SH-SY5Y (cell line): ENCODE data around the gene ADNP2.

ENCODE experiments used
- GATA2 ChIP-seq: IDR thresholded peaks from 2 replicates; pipeline ENCODE4 v1.6.1; 2011; ENCODE audit warnings: mild to moderate bottlenecking, low read depth, low read length
- GATA3 ChIP-seq: IDR thresholded peaks from 2 replicates; pipeline ENCODE4 v1.6.1; 2011; ENCODE audit warnings: low read depth, mild to moderate bottlenecking, low read length, moderate library complexity

DNA sequence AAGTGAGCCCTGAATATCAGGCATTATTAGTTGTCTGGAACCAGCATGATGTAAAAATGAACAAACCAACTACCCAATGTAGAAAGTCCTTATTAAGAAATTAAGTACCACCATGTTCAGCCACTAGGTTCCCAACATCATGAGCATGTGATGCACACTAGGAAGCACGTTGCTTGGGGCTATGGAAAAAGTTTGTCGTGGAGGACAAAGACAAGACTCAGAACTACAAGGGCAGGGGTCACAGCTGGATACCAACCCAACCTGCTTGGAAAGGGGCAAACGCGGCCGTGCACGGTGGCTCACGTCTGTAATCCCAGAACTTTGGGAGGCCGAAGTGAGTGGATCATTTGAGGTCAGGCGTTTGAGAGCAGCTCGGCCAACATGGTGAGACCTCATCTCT lies 64.0 kb downstream of the ADNP2 start:
- no peak for TF ChIP-seq GATA2
- TF ChIP-seq GATA3 = no peak
